ENCODE data around the gene P4HA3.

- no peak for TF ChIP-seq E4F1 (CRISPR knock-in tag; IDR thresholded peaks at IDR 0.05; ENCODE audit: borderline replicate concordance)
- no peak for TF ChIP-seq NFRKB (IDR thresholded peaks at IDR 0.05; ENCODE audit: low read depth)
- TF ChIP-seq TCF3 (CRISPR knock-in tag; IDR thresholded peaks at IDR 0.05) = no peak
- TF ChIP-seq ZBTB11 (CRISPR knock-in tag; IDR thresholded peaks at IDR 0.05) = no peak
- TF ChIP-seq YY1 (IDR thresholded peaks at IDR 0.05; ENCODE audit: borderline replicate concordance in 1 of 3, control insufficient read depth in 1 of 3, extremely low read depth in 1 of 3, insufficient read depth in 3 of 3, insufficient read length in 1 of 3, insufficient replicate concordance in 2 of 3, low read depth in 1 of 3, low read length in 2 of 3) = no peak
- TF ChIP-seq SREBF2 (CRISPR knock-in tag; IDR thresholded peaks at IDR 0.05) = no peak
These were observed 12.4 kb downstream of the P4HA3 start for GRCh38 chr11:74299015-74299414.
